Esophagus muscularis mucosa (tissue), 4 donors: Measurements from ENCODE around the gene LILRB4.

Source experiments
- EP300 ChIP-seq: sonication (generic); formaldehyde crosslinking; IDR thresholded peaks from one replicate; pipeline ENCODE4 v1.6.1; 2017; ENCODE audit warnings: antibody characterized with exemption
- POLR2A ChIP-seq: fragments of 450-650 bp; IDR thresholded peaks from one replicate; pipeline ENCODE4 v1.6.1; 2017; ENCODE audit warnings: antibody characterized with exemption, moderate library complexity, mild to moderate bottlenecking, low read depth
- POLR2AphosphoS5 ChIP-seq, 2 donors: sonication (generic); formaldehyde crosslinking; IDR thresholded peaks; one replicate each; pipeline ENCODE4 v1.6.1; 2017; ENCODE audit warnings: antibody characterized with exemption in 2 of 2
- TF ChIP-seq, protein P1 (sequence below), 3 experiments: fragments of 200-600 bp in 2 of 3; fragments of 450-650 bp in 1 of 3; sonication (generic) in 2 of 3; IDR thresholded peaks; one replicate each; pipeline ENCODE4 v1.5.1; 2017 to 2019; ENCODE audit warnings: antibody characterized with exemption in 3 of 3, mild to moderate bottlenecking in 2 of 3, moderate library complexity in 1 of 3

DNA sequence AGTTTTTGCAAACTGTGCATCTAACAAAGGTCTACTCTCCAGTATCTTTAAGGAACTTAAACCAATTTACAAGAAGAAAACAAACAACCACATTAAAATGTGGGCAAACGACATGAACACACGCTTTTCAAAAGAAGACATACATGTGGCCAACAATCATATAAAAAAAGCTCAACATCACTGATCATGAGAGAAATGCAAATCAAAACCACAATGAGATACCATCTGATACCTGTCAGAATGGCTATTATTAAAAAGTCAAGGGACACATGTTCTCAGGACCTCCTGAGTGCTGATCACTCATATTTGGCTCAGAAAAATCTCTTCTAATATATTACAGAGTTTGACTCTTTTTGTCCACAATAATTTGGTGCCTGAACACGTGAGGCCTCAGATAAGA is 46.7 kb upstream of the LILRB4 start:
- TF ChIP-seq, protein P1, sequence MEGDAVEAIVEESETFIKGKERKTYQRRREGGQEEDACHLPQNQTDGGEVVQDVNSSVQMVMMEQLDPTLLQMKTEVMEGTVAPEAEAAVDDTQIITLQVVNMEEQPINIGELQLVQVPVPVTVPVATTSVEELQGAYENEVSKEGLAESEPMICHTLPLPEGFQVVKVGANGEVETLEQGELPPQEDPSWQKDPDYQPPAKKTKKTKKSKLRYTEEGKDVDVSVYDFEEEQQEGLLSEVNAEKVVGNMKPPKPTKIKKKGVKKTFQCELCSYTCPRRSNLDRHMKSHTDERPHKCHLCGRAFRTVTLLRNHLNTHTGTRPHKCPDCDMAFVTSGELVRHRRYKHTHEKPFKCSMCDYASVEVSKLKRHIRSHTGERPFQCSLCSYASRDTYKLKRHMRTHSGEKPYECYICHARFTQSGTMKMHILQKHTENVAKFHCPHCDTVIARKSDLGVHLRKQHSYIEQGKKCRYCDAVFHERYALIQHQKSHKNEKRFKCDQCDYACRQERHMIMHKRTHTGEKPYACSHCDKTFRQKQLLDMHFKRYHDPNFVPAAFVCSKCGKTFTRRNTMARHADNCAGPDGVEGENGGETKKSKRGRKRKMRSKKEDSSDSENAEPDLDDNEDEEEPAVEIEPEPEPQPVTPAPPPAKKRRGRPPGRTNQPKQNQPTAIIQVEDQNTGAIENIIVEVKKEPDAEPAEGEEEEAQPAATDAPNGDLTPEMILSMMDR (IDR thresholded peaks at IDR 0.05) = no peak
- TF ChIP-seq EP300 (no peak), POLR2A (no peak), POLR2AphosphoS5 (IDR thresholded peaks at IDR 0.05) (no peak)
